HCT116 (cell line): ENCODE measurements around the gene DDO. TPM values are rescaled to one million over a fixed set of nuclear protein-coding genes. Genes with fewer than 3 reads are reported as not detected.

ENCODE experiments used
- ATAC-seq: fragments of 200-7000 bp; cut with Tn5 transposase; 2 replicates; pipeline ENCODE4 v1.9.1; 2020; ENCODE audit warnings: mild to moderate bottlenecking, moderate library complexity
- BruUV-seq: library from RNA; stranded (reverse); fragments of 400-500 nt; replicated peaks from 2 replicates; lab custom pipeline; 2021; lab: Mats Ljungman, UMichigan
- CTCF ChIA-PET: fragments of 300-600 bp; sonication (Branson Sonifier 250); formaldehyde crosslinking; loops from one replicate; lab custom pipeline; 2021; ENCODE audit warnings: antibody characterized with exemption; lab: Charles Lee
- POLR2A ChIA-PET: fragments of 300-600, 350-600 bp; sonication (Branson Sonifier 250); formaldehyde crosslinking; loops from one replicate; lab custom pipeline; 2021; ENCODE audit warnings: antibody characterized with exemption; lab: Charles Lee
- RAD21 ChIA-PET, 2 experiments: fragments of 300-600 bp; sonication (Branson Sonifier 250); formaldehyde crosslinking; loops; one replicate each; lab custom pipeline; 2023; ENCODE audit warnings: low total read pairs in 2 of 2; ENCODE audit not compliant: uncharacterized antibody in 2 of 2, unreplicated experiment in 2 of 2, low non-redundant PET in 1 of 2; lab: Charles Lee
- DNase-seq: peaks from one replicate; pipeline ENCODE4 v3.0.0-alpha.2; 2010; ENCODE audit warnings: low read depth, low spot score
- H2AFZ ChIP-seq: fragments of 200-600 bp; shearing (Covaris generic), sonication (generic); 2 replicates; pipeline ENCODE4 v1.6.1; 2017; ENCODE audit warnings: low read depth, mixed run types, mixed read lengths, antibody characterized with exemption, low read length; ENCODE audit not compliant: poor library complexity, severe bottlenecking
- H3K27ac ChIP-seq: 2 replicates; pipeline ENCODE4 v1.5.1; 2012; ENCODE audit warnings: low read depth, low read length
- H3K27me3 ChIP-seq: fragments of 200-600 bp; sonication (generic); 2 replicates; pipeline ENCODE4 v1.6.1; 2016; ENCODE audit warnings: mixed run types, low read length, mixed read lengths; ENCODE audit not compliant: insufficient read depth
- H3K36me3 ChIP-seq, 2 experiments: fragments of 200-500 bp in 1 of 2; fragments of 200-600 bp in 1 of 2; sonication (Bioruptor generic) in 1 of 2; sonication (generic) in 1 of 2; 2 replicates each; pipeline versions ENCODE4 v1.5.1 to v1.6.1; 2014 to 2016; ENCODE audit warnings: low read length in 2 of 2, inconsistent platforms in 1 of 2, mixed read lengths in 1 of 2, mixed run types in 1 of 2; ENCODE audit not compliant: insufficient read depth in 2 of 2, control insufficient read depth in 1 of 2
- H3K4me1 ChIP-seq, 2 experiments: fragments of 200-600 bp in 1 of 2; sonication (generic) in 1 of 2; 2 replicates each; pipeline versions ENCODE4 v1.5.1 to v1.6.1; 2012 to 2017; ENCODE audit warnings: low read length in 2 of 2, inconsistent platforms in 1 of 2, mild to moderate bottlenecking in 1 of 2, mixed read lengths in 1 of 2, mixed run types in 1 of 2, moderate library complexity in 1 of 2; ENCODE audit not compliant: insufficient read depth in 2 of 2, control insufficient read depth in 1 of 2
- H3K4me2 ChIP-seq: fragments of 200-600 bp; sonication (generic); 2 replicates; pipeline ENCODE4 v1.6.1; 2017; ENCODE audit warnings: mixed run types, low read length, mixed read lengths
- H3K4me3 ChIP-seq, 2 experiments: fragments of 200-600 bp in 1 of 2; sonication (generic) in 1 of 2; replicated peaks in 1 of 2; 2 replicates each; pipeline ENCODE4 v1.5.1; 2011 to 2016; ENCODE audit warnings: low read length in 2 of 2, control low read depth in 1 of 2, low read depth in 1 of 2, mild to moderate bottlenecking in 1 of 2, mixed read lengths in 1 of 2, mixed run types in 1 of 2
- H3K79me2 ChIP-seq: fragments of 200-600 bp; sonication (generic); 2 replicates; pipeline ENCODE4 v1.6.1; 2017; ENCODE audit warnings: mild to moderate bottlenecking, mixed run types, low read length, moderate library complexity, mixed read lengths; ENCODE audit not compliant: insufficient read depth
- H3K9ac ChIP-seq: fragments of 200-600 bp; sonication (generic); 2 replicates; pipeline ENCODE4 v1.6.1; 2016; ENCODE audit warnings: low read length, mixed read lengths
- H3K9me2 ChIP-seq: fragments of 200-600 bp; sonication (generic), shearing (Covaris generic); 2 replicates; pipeline ENCODE4 v1.6.1; 2017; ENCODE audit warnings: mixed run types, mild to moderate bottlenecking, moderate library complexity; ENCODE audit not compliant: insufficient read depth
- H3K9me3 ChIP-seq, 2 experiments: fragments of 200-500 bp in 1 of 2; fragments of 200-600 bp in 1 of 2; sonication (Bioruptor generic) in 1 of 2; sonication (generic) in 1 of 2; 2 replicates each; pipeline ENCODE4 v1.6.1; 2014 to 2017; ENCODE audit warnings: low read length in 2 of 2, mixed read lengths in 2 of 2, inconsistent platforms in 1 of 2, low read depth in 1 of 2, mild to moderate bottlenecking in 1 of 2, mixed run types in 1 of 2, moderate library complexity in 1 of 2; ENCODE audit not compliant: control insufficient read depth in 1 of 2, insufficient read depth in 1 of 2
- H4K20me1 ChIP-seq: fragments of 200-600 bp; sonication (generic), shearing (Covaris generic); 2 replicates; pipeline ENCODE4 v1.6.1; 2017; ENCODE audit warnings: mixed run types, mild to moderate bottlenecking, moderate library complexity; ENCODE audit not compliant: insufficient read depth
- CBX3 ChIP-seq: IDR thresholded peaks from 2 replicates; pipeline ENCODE4 v1.6.1; 2012; ENCODE audit warnings: low read depth
- CEBPB ChIP-seq: IDR thresholded peaks from 2 replicates; pipeline ENCODE4 v1.6.1; 2012; ENCODE audit warnings: low read depth
- EZH2phosphoT487 ChIP-seq: fragments of 200-600 bp; IDR thresholded peaks from 2 replicates; pipeline ENCODE4 v1.6.1; 2018; ENCODE audit warnings: antibody characterized with exemption, borderline replicate concordance
- FOSL1 ChIP-seq: IDR thresholded peaks from 2 replicates; pipeline ENCODE4 v1.6.1; 2012; ENCODE audit warnings: low read depth
- MAX ChIP-seq: IDR thresholded peaks from 2 replicates; pipeline ENCODE4 v1.6.1; 2012
- POLR2A ChIP-seq: IDR thresholded peaks from 2 replicates; pipeline ENCODE4 v1.7.0; 2011; ENCODE audit warnings: borderline replicate concordance; ENCODE audit not compliant: insufficient read depth, insufficient read length; ENCODE audit errors: extremely low read depth
- POLR2AphosphoS5 ChIP-seq: IDR thresholded peaks from 2 replicates; pipeline ENCODE4 v1.6.1; 2011; ENCODE audit warnings: mild to moderate bottlenecking, low read depth, low read length, moderate library complexity
- SIN3A ChIP-seq: IDR thresholded peaks from 2 replicates; pipeline ENCODE4 v1.6.1; 2012; ENCODE audit warnings: low read depth
- SP1 ChIP-seq: IDR thresholded peaks from 2 replicates; pipeline ENCODE4 v1.6.1; 2012; ENCODE audit warnings: low read depth
- TCF7L2 ChIP-seq: IDR thresholded peaks from 2 replicates; pipeline ENCODE4 v1.7.0; 2011; ENCODE audit warnings: borderline replicate concordance, inconsistent platforms; ENCODE audit not compliant: insufficient read depth, insufficient read length; ENCODE audit errors: extremely low read depth
- ZBTB33 ChIP-seq: IDR thresholded peaks from 2 replicates; pipeline ENCODE4 v1.6.1; 2011; ENCODE audit warnings: mild to moderate bottlenecking, low read length, moderate library complexity; ENCODE audit not compliant: insufficient replicate concordance; ENCODE audit errors: extremely low read depth
- ZFX ChIP-seq: fragments of 450-650 bp; IDR thresholded peaks from 2 replicates; pipeline ENCODE4 v1.6.1; 2017
- intact Hi-C: fragments of 100-400 bp; cut with micrococcal nuclease; formaldehyde crosslinking; loops from 2 replicates; pipeline ENCODE4 v1.10.0; 2022
- total RNA-seq: library from RNA; stranded (reverse); gene quantifications from one replicate; pipeline ENCODE4 v1.2.1, GENCODE V29; 2021; ENCODE audit not compliant: unreplicated experiment
- TF ChIP-seq, protein P1 (sequence below): IDR thresholded peaks from 2 replicates; pipeline ENCODE4 v1.6.1; 2012

DDO gene
- total RNA-seq, 1 experiment from 2014 or later = not detected

DNA sequence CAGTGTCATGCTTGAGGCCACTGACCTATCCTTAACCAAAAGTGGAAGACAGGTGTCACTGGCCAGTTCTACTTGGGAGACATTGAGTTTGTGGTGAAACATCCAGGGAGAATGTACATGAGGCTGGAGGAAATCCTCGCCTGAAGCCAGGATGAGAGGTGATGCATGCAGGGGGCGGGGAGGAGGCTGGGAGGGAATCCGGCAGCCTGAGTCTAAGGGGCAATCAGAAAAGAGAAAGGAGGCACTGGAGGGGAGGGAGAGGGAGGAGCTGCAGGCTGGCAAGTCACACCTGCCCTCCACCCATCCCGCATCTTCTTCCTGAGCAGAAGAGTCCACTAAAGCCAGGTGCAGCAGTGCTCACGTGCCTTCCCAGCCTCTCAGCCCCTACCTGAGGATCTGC, 14.9 kb upstream of the DDO start (continued):
- no peak for TF ChIP-seq ZBTB33

GRCh38 chr6:110428153-110428552, 12.8 kb upstream of the DDO start:
- ATAC-seq (no peak), DNase-seq (no peak)
- POLR2A ChIA-PET = no interaction called here
- no peak overlapping the region for H3K4me2 ChIP-seq
- RAD21 ChIA-PET = no interaction called here
- no peaks in the 10 kb centered on the region for H3K9me3 ChIP-seq
- H3K27ac ChIP-seq = no peak overlapping the region
- CTCF ChIA-PET = no interaction called here
- no peaks in the 10 kb centered on the region for H4K20me1 ChIP-seq
- peaks cover 20% of the 10 kb centered on the region; the same call in 1 of the 2 replicates for H3K27me3 ChIP-seq
- H3K9ac ChIP-seq = no peak overlapping the region
- TF ChIP-seq EZH2phosphoT487 = no peak
- no peak for TF ChIP-seq SP1
- TF ChIP-seq, protein P1, sequence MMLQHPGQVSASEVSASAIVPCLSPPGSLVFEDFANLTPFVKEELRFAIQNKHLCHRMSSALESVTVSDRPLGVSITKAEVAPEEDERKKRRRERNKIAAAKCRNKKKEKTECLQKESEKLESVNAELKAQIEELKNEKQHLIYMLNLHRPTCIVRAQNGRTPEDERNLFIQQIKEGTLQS = no peak
- TF ChIP-seq POLR2AphosphoS5 = no peak
- TF ChIP-seq TCF7L2 = no peak
- no peak for TF ChIP-seq POLR2A
- TF ChIP-seq CBX3 = no peak
- no peak for TF ChIP-seq FOSL1
- no peak for TF ChIP-seq SIN3A
- no peak for TF ChIP-seq ZFX
- no peak for TF ChIP-seq ZBTB33
- no peak for TF ChIP-seq CEBPB
- TF ChIP-seq MAX = no peak
- TF ChIP-seq, all 23 proteins: peak for 0
- H2AFZ ChIP-seq = no peak overlapping the region
- H3K36me3 ChIP-seq = no peaks in the 10 kb centered on the region
- no peaks in the 10 kb centered on the region for H3K9me2 ChIP-seq
- H3K4me1 ChIP-seq = no peaks in the 10 kb centered on the region
- no TSS peak for BruUV-seq
- intact Hi-C loops = no loop called here
- H3K79me2 ChIP-seq = no peaks in the 10 kb centered on the region
- H3K4me3 ChIP-seq = no peak overlapping the region
